Measurements from ENCODE around the gene TOX4. TPM values are rescaled to one million over a fixed set of nuclear protein-coding genes. Genes with fewer than 3 reads are reported as not detected.

The TOX4 gene
- total RNA-seq, 1 donor from 2014 or later = 92.2 TPM

GRCh38 chr14:21475767-21476522 lies 1.1 kb upstream of the TOX4 start:
- peak overlapping the region; percentile 88 for H3K4me3 ChIP-seq (ENCODE audit: insufficient read depth, low read depth, low read length)
- DNase-seq (ENCODE audit: low read depth) (no peak), FAIRE-seq (no peak)
- H3K27ac Mint-ChIP-seq (ENCODE audit: unreplicated experiment) = peak overlapping the region; percentile 97
- H3K4me1 ChIP-seq (ENCODE audit: insufficient read depth, low read length) = peaks cover 11% of the 10 kb centered on the region
- H3K36me3 ChIP-seq (ENCODE audit: insufficient read depth, low read length) = peaks cover 4% of the 10 kb centered on the region
- TF ChIP-seq EZH2 (IDR thresholded peaks at IDR 0.05; ENCODE audit: insufficient read depth, low read length) (no peak), CTCF (IDR thresholded peaks at IDR 0.05; ENCODE audit: insufficient read depth, low read depth, low read length) (no peak)
- H3K79me2 ChIP-seq (ENCODE audit: insufficient read depth, low read length) = peaks cover 52% of the 10 kb centered on the region
- peak overlapping the region; percentile 99 for H3K9ac ChIP-seq (ENCODE audit: low read length)
- peaks cover 6% of the 10 kb centered on the region for H4K20me1 ChIP-seq (ENCODE audit: insufficient read depth, low read length)
- H3K4me1 Mint-ChIP-seq (ENCODE audit: low read depth, unreplicated experiment) = peaks cover 4% of the 10 kb centered on the region
- H3K9me3 Mint-ChIP-seq (ENCODE audit: unreplicated experiment) = no peaks in the 10 kb centered on the region
- peak overlapping the region; percentile 94 for H3K4me2 ChIP-seq (ENCODE audit: low read length)
- peak overlapping the region; percentile 77 for H2AFZ ChIP-seq (ENCODE audit: low read depth, low read length)
- peak overlapping the region; percentile 100 for H3K4me3 Mint-ChIP-seq (ENCODE audit: unreplicated experiment)
- peak overlapping the region; percentile 75 for H3K27ac ChIP-seq (ENCODE audit: low read depth, low read length)
- H3K27me3 ChIP-seq (ENCODE audit: insufficient read depth, low read length) = no peaks in the 10 kb centered on the region
- H3K9me3 ChIP-seq (ENCODE audit: insufficient read depth, low read depth, low read length) = no peaks in the 10 kb centered on the region
- H3K27me3 Mint-ChIP-seq (ENCODE audit: low read depth, unreplicated experiment) = no peaks in the 10 kb centered on the region
- peaks cover 5% of the 10 kb centered on the region for H3K36me3 Mint-ChIP-seq (ENCODE audit: low read depth, unreplicated experiment)

GRCh38 chr14:21476523-21476924 lies 471 bp upstream of the TOX4 start:
- Mint-ChIP-seq H3K9me3 (ENCODE audit: unreplicated experiment) (no peaks in the 10 kb centered on the region), H3K36me3 (ENCODE audit: low read depth, unreplicated experiment) (peaks cover 5% of the 10 kb centered on the region), H3K27me3 (ENCODE audit: low read depth, unreplicated experiment) (no peaks in the 10 kb centered on the region), H3K27ac (ENCODE audit: unreplicated experiment) (peak overlapping the region; percentile 97), H3K4me3 (ENCODE audit: unreplicated experiment) (peak overlapping the region; percentile 100), H3K4me1 (ENCODE audit: low read depth, unreplicated experiment) (peaks cover 4% of the 10 kb centered on the region)
- peaks cover 58% of the 10 kb centered on the region for H3K79me2 ChIP-seq (ENCODE audit: insufficient read depth, low read length)
- no peaks in the 10 kb centered on the region for H3K9me3 ChIP-seq (ENCODE audit: insufficient read depth, low read depth, low read length)
- peaks cover 11% of the 10 kb centered on the region for H3K4me1 ChIP-seq (ENCODE audit: insufficient read depth, low read length)
- peaks cover 7% of the 10 kb centered on the region for H3K36me3 ChIP-seq (ENCODE audit: insufficient read depth, low read length)
- H3K9ac ChIP-seq (ENCODE audit: low read length) = peak overlapping the region; percentile 99
- peak overlapping the region; percentile 88 for H3K4me3 ChIP-seq (ENCODE audit: insufficient read depth, low read depth, low read length)
- H3K27ac ChIP-seq (ENCODE audit: low read depth, low read length) = peak overlapping the region; percentile 75
- FAIRE-seq = no peak
- TF ChIP-seq EZH2 (IDR thresholded peaks at IDR 0.05; ENCODE audit: insufficient read depth, low read length) (no peak), CTCF (IDR thresholded peaks at IDR 0.05; ENCODE audit: insufficient read depth, low read depth, low read length) (no peak)
- peak; percentile 42 for DNase-seq (ENCODE audit: low read depth)
- H4K20me1 ChIP-seq (ENCODE audit: insufficient read depth, low read length) = peaks cover 12% of the 10 kb centered on the region
- H3K4me2 ChIP-seq (ENCODE audit: low read length) = peak overlapping the region; percentile 94
- no peaks in the 10 kb centered on the region for H3K27me3 ChIP-seq (ENCODE audit: insufficient read depth, low read length)
- H2AFZ ChIP-seq (ENCODE audit: low read depth, low read length) = peak overlapping the region; percentile 85

- FAIRE-seq (peak; percentile 32), DNase-seq (ENCODE audit: low read depth) (peak; percentile 78)
- Histone ChIP-seq H3K4me3 (ENCODE audit: insufficient read depth, low read depth, low read length) (no peak overlapping the region), H3K27ac (ENCODE audit: low read depth, low read length) (peak overlapping the region; percentile 24), H3K27me3 (ENCODE audit: insufficient read depth, low read length) (no peaks in the 10 kb centered on the region), H3K9me3 (ENCODE audit: insufficient read depth, low read depth, low read length) (no peaks in the 10 kb centered on the region), H3K4me2 (ENCODE audit: low read length) (peak overlapping the region; percentile 1), H4K20me1 (ENCODE audit: insufficient read depth, low read length) (peaks cover 15% of the 10 kb centered on the region), H3K4me1 (ENCODE audit: insufficient read depth, low read length) (no peaks in the 10 kb centered on the region), H2AFZ (ENCODE audit: low read depth, low read length) (no peak overlapping the region), H3K79me2 (ENCODE audit: insufficient read depth, low read length) (peaks cover 36% of the 10 kb centered on the region), H3K36me3 (ENCODE audit: insufficient read depth, low read length) (peaks cover 19% of the 10 kb centered on the region), H3K9ac (ENCODE audit: low read length) (no peak overlapping the region)
- Mint-ChIP-seq H3K9me3 (ENCODE audit: unreplicated experiment) (no peaks in the 10 kb centered on the region), H3K4me3 (ENCODE audit: unreplicated experiment) (no peak overlapping the region), H3K27ac (ENCODE audit: unreplicated experiment) (peak overlapping the region; percentile 91), H3K36me3 (ENCODE audit: low read depth, unreplicated experiment) (peaks cover 9% of the 10 kb centered on the region), H3K27me3 (ENCODE audit: low read depth, unreplicated experiment) (no peaks in the 10 kb centered on the region), H3K4me1 (ENCODE audit: low read depth, unreplicated experiment) (peaks cover 15% of the 10 kb centered on the region)
- TF ChIP-seq CTCF (IDR thresholded peaks at IDR 0.05; ENCODE audit: insufficient read depth, low read depth, low read length) (no peak), EZH2 (IDR thresholded peaks at IDR 0.05; ENCODE audit: insufficient read depth, low read length) (no peak)
These were observed 9.7 kb downstream of the TOX4 start for GRCh38 chr14:21486640-21487087.
